H1 (cell line): ENCODE results near the gene APBA3. TPM values are rescaled to one million over a fixed set of nuclear protein-coding genes. Genes with fewer than 3 reads are reported as not detected.

ENCODE experiments used
- CTCF ChIA-PET: fragments of 300-600 bp; sonication (Branson Sonifier 250); formaldehyde crosslinking; loops from one replicate; lab custom pipeline; 2021; ENCODE audit not compliant: partially characterized antibody; lab: Charles Lee
- POLR2A ChIA-PET: fragments of 300-600 bp; sonication (Branson Sonifier 250); formaldehyde crosslinking; loops from one replicate; lab custom pipeline; 2021; ENCODE audit warnings: inconsistent platforms; ENCODE audit not compliant: partially characterized antibody; lab: Charles Lee
- DNase-seq, 2 experiments: peaks; one replicate each; pipeline versions ENCODE4 v3.0.0 to v3.0.0-alpha.2; 2010 to 2022; ENCODE audit warnings: low spot score in 2 of 2, low read depth in 1 of 2, mixed read lengths in 1 of 2
- FAIRE-seq: peaks from 2 replicates; lab custom pipeline; 2011; peaks lifted over from hg19 to GRCh38; lab: Jason Lieb, UNC
- H2AFZ ChIP-seq: 2 replicates; pipeline ENCODE4 v1.8.1; 2012; ENCODE audit warnings: low read length, inconsistent platforms
- H2AK5ac ChIP-seq: 2 replicates; pipeline ENCODE4 v1.6.1; 2013; ENCODE audit warnings: low read depth, low read length
- H2BK120ac ChIP-seq: replicated peaks from 2 replicates; pipeline ENCODE3; 2013; ENCODE audit warnings: low read depth, low read length, inconsistent platforms
- H2BK12ac ChIP-seq: 2 replicates; pipeline ENCODE4 v1.6.1; 2013; ENCODE audit warnings: low read depth, low read length
- H2BK15ac ChIP-seq: 2 replicates; pipeline ENCODE4 v1.6.1; 2013; ENCODE audit warnings: low read length
- H2BK20ac ChIP-seq: 2 replicates; pipeline ENCODE4 v1.6.1; 2013; ENCODE audit warnings: low read length
- H2BK5ac ChIP-seq: 2 replicates; pipeline ENCODE4 v1.6.1; 2013; ENCODE audit warnings: low read depth, low read length
- H3K14ac ChIP-seq: 2 replicates; pipeline ENCODE4 v1.6.1; 2013; ENCODE audit warnings: inconsistent platforms; ENCODE audit not compliant: insufficient read length
- H3K18ac ChIP-seq: 2 replicates; pipeline ENCODE4 v1.6.1; 2013; ENCODE audit warnings: low read length; ENCODE audit errors: extremely low read depth
- H3K23ac ChIP-seq: 2 replicates; pipeline ENCODE4 v1.6.1; 2013; ENCODE audit warnings: inconsistent platforms; ENCODE audit not compliant: insufficient read length
- H3K23me2 ChIP-seq: 2 replicates; pipeline ENCODE4 v1.6.1; 2013; ENCODE audit warnings: low read depth, low read length
- H3K27ac ChIP-seq: 2 replicates; pipeline ENCODE4 v1.6.1; 2011; ENCODE audit warnings: low read depth, low read length, inconsistent platforms
- H3K27me3 ChIP-seq, 4 experiments: replicated peaks in 1 of 4; 1 replicate in 1 of 4; 2 replicates in 3 of 4; pipeline versions ENCODE4 v1.6.1 to v1.8.1; 2011 to 2013; ENCODE audit warnings: low read length in 3 of 4, mild to moderate bottlenecking in 3 of 4, inconsistent platforms in 2 of 4, mixed read lengths in 2 of 4, moderate library complexity in 1 of 4; ENCODE audit not compliant: control insufficient read depth in 3 of 4, insufficient read depth in 3 of 4; ENCODE audit errors: extremely low read depth in 1 of 4
- H3K36me3 ChIP-seq, 4 experiments: 2 replicates each; pipeline versions ENCODE4 v1.6.1 to v1.8.1; 2011 to 2013; ENCODE audit warnings: mild to moderate bottlenecking in 4 of 4, low read length in 3 of 4, moderate library complexity in 2 of 4, control low read depth in 1 of 4, inconsistent platforms in 1 of 4; ENCODE audit not compliant: insufficient read depth in 4 of 4, control insufficient read depth in 2 of 4
- H3K4ac ChIP-seq: replicated peaks from 2 replicates; pipeline ENCODE3; 2013; ENCODE audit warnings: low read length, low read depth, mixed read lengths, inconsistent platforms; ENCODE audit not compliant: insufficient read length
- H3K4me1 ChIP-seq, 4 experiments: replicated peaks in 1 of 4; 1 replicate in 1 of 4; 2 replicates in 3 of 4; pipeline versions ENCODE4 v1.6.1 to v1.8.1; 2011 to 2013; ENCODE audit warnings: low read length in 3 of 4, inconsistent platforms in 2 of 4, mixed read lengths in 1 of 4; ENCODE audit not compliant: insufficient read depth in 4 of 4, control insufficient read depth in 3 of 4
- H3K4me2 ChIP-seq, 2 experiments: 2 replicates each; pipeline versions ENCODE4 v1.6.1 to v1.8.1; 2011 to 2013; ENCODE audit warnings: low read depth in 2 of 2, low read length in 2 of 2, control low read depth in 1 of 2, inconsistent platforms in 1 of 2, mild to moderate bottlenecking in 1 of 2; ENCODE audit not compliant: insufficient read depth in 1 of 2
- H3K4me3 ChIP-seq, 4 experiments: fragments of 200-600, 300-600 bp in 1 of 4; sonication (generic), shearing (Covaris generic), sonication (Bioruptor Twin) in 1 of 4; 2 replicates each; pipeline versions ENCODE4 v1.5.1 to v1.8.1; 2011 to 2016; ENCODE audit warnings: low read length in 4 of 4, low read depth in 3 of 4, control low read depth in 2 of 4, inconsistent platforms in 2 of 4, mild to moderate bottlenecking in 2 of 4, mixed read lengths in 1 of 4, moderate library complexity in 1 of 4; ENCODE audit not compliant: insufficient read depth in 2 of 4; ENCODE audit errors: extremely low read depth in 1 of 4
- H3K56ac ChIP-seq: replicated peaks from 2 replicates; pipeline ENCODE3; 2013; ENCODE audit warnings: low read depth, mild to moderate bottlenecking, mixed read lengths, low read length, inconsistent platforms; ENCODE audit not compliant: insufficient read length
- H3K79me1 ChIP-seq: 2 replicates; pipeline ENCODE4 v1.6.1; 2013; ENCODE audit warnings: low read depth, low read length, control low read depth
- H3K79me2 ChIP-seq, 2 experiments: 2 replicates each; pipeline versions ENCODE4 v1.6.1 to v1.8.1; 2012 to 2013; ENCODE audit warnings: low read length in 2 of 2, mild to moderate bottlenecking in 2 of 2, inconsistent platforms in 1 of 2; ENCODE audit not compliant: insufficient read depth in 2 of 2, control insufficient read depth in 1 of 2
- H3K9ac ChIP-seq, 4 experiments: replicated peaks in 1 of 4; 1 replicate in 1 of 4; 2 replicates in 3 of 4; pipeline versions ENCODE4 v1.6.1 to v1.8.1; 2011 to 2013; ENCODE audit warnings: low read depth in 3 of 4, low read length in 3 of 4, control low read depth in 2 of 4, mild to moderate bottlenecking in 2 of 4, moderate library complexity in 2 of 4, inconsistent platforms in 1 of 4; ENCODE audit errors: extremely low read depth in 1 of 4
- H3K9me3 ChIP-seq, 2 experiments: 2 replicates each; pipeline versions ENCODE4 v1.6.1 to v1.8.1; 2012 to 2013; ENCODE audit warnings: mild to moderate bottlenecking in 2 of 2, moderate library complexity in 2 of 2, control low read depth in 1 of 2, inconsistent platforms in 1 of 2, low read depth in 1 of 2, low read length in 1 of 2, mixed read lengths in 1 of 2; ENCODE audit not compliant: insufficient read depth in 2 of 2
- H4K20me1 ChIP-seq, 2 experiments: replicated peaks in 1 of 2; 2 replicates each; pipeline versions ENCODE3 to v1.8.1; 2011 to 2013; ENCODE audit warnings: inconsistent platforms in 2 of 2, low read length in 2 of 2, mild to moderate bottlenecking in 1 of 2; ENCODE audit not compliant: insufficient read depth in 2 of 2, control insufficient read depth in 1 of 2
- H4K5ac ChIP-seq: 2 replicates; pipeline ENCODE4 v1.6.1; 2013; ENCODE audit warnings: low read length, low read depth, mixed read lengths, inconsistent platforms; ENCODE audit not compliant: insufficient read length
- H4K8ac ChIP-seq: 2 replicates; pipeline ENCODE4 v1.8.0; 2013; ENCODE audit warnings: mild to moderate bottlenecking, moderate library complexity, low read length, inconsistent platforms; ENCODE audit not compliant: insufficient read depth; ENCODE audit errors: extremely low read depth
- H4K91ac ChIP-seq: replicated peaks from 2 replicates; pipeline ENCODE3; 2013; ENCODE audit warnings: low read length, mixed read lengths, inconsistent platforms; ENCODE audit not compliant: insufficient read length
- TBP ChIP-seq: IDR thresholded peaks from 2 replicates; pipeline ENCODE4 v1.6.1; 2011; ENCODE audit warnings: low read depth, low read length, improper control_type of control experiment
- ZNF274 ChIP-seq: IDR thresholded peaks from 2 replicates; pipeline ENCODE4 v1.7.0; 2012; ENCODE audit warnings: low read length, borderline replicate concordance; ENCODE audit errors: extremely low read depth
- WGBS, 2 experiments: shearing (Covaris generic) in 1 of 2; methylation state at CpG; one replicate each; pipeline versions ENCODE4 v1.1.6 to v1.1.7; 2013 to 2015; ENCODE audit warnings: low lambda C conversion rate in 2 of 2, mixed read lengths in 2 of 2, inconsistent platforms in 1 of 2, low coverage in 1 of 2, missing lambda C conversion rate in 1 of 2; ENCODE audit not compliant: insufficient replicate concordance in 2 of 2, insufficient coverage in 1 of 2, insufficient read length in 1 of 2; ENCODE audit errors: extremely low coverage in 1 of 2, missing lambda C conversion rate in 1 of 2; 5-methylcytosine and 5-hydroxymethylcytosine counted together
- polyA plus RNA-seq, 7 experiments: library from polyadenylated mRNA; depleted of rRNA in 3 of 7; stranded (reverse) in 5 of 7; unstranded in 2 of 7; fragments of >200 nt in 5 of 7; fragments of 200-250 nt in 2 of 7; gene quantifications; 1 replicate in 5 of 7; 2 replicates in 1 of 7; 4 replicates in 1 of 7; pipeline versions ENCODE4 v1.2.1 to v1.2.3, GENCODE V29; 2011 to 2013; ENCODE audit warnings: missing spikeins in 2 of 7, mixed read lengths in 2 of 7
- total RNA-seq: library from RNA; stranded (reverse); fragmentation: NEBNext Ultra II Directional; extraction: Animal tissue kit (Norgen Biotek cat#: 25700); gene quantifications from 2 replicates; pipeline ENCODE4 v1.2.1, GENCODE V29; 2021
- TF ChIP-seq, protein P1 (sequence below): IDR thresholded peaks from 2 replicates; pipeline ENCODE4 v1.6.1; 2011; ENCODE audit warnings: low read length, improper control_type of control experiment

APBA3 gene
- total and polyA plus RNA-seq, 2 of the 8 experiments (the other 6 are each of a cell fraction or from before 2014, with no cell fraction given), result 21.4 to 36.9 TPM

DNA sequence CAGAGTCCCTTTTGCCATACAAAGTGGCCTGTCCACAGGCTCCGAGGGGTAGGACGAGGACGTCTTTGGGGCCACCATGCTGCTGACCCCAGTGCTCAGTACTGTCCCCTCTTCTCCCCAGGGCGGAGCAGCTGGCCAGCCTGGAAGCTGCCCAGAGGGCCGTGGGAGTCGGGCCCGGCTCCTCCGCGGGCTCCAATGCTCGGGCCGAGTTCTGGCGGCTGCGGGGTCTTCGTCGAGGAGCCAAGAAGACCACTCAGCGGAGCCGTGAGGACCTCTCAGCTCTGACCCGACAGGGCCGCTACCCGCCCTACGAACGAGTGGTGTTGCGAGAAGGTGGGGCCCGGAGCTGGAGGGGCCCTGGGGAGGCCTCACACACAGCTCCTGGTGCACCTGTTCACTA lies 21.1 kb downstream of the APBA3 start:
- DNase-seq, result no peak
- H3K79me1 ChIP-seq, result no peaks in the 10 kb centered on the region
- no peak for FAIRE-seq
- no peaks in the 10 kb centered on the region for H3K27me3 ChIP-seq
- WGBS, 2 experiments, result 92% methylated on average over 24 of the region's 24 CpGs; no CpG with 5 or more reads in 1 of the 2 experiments
- no peak overlapping the region for H3K4me2 ChIP-seq
- no peaks in the 10 kb centered on the region for H3K79me2 ChIP-seq
- H4K91ac ChIP-seq, result no peak overlapping the region
- no peak overlapping the region for H3K4ac ChIP-seq
- POLR2A ChIA-PET, result interaction anchor here (0.8 to 1.0 kb wide), 2 partner anchors 12 to 22 kb away, joined by 3 read pairs; partner anchors contain the start of gene MRPL54
- H3K4me3 ChIP-seq, result no peak overlapping the region
- no peak overlapping the region for H3K18ac ChIP-seq
- no peak overlapping the region for H3K27ac ChIP-seq
- no peak overlapping the region for H2BK15ac ChIP-seq
- no peak overlapping the region for H2AK5ac ChIP-seq
- TF ChIP-seq ZNF274 (no peak), TBP (no peak)
- TF ChIP-seq, protein P1, sequence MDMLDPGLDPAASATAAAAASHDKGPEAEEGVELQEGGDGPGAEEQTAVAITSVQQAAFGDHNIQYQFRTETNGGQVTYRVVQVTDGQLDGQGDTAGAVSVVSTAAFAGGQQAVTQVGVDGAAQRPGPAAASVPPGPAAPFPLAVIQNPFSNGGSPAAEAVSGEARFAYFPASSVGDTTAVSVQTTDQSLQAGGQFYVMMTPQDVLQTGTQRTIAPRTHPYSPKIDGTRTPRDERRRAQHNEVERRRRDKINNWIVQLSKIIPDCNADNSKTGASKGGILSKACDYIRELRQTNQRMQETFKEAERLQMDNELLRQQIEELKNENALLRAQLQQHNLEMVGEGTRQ, result no peak
- TF ChIP-seq, all 59 proteins: peak for 0
- Histone ChIP-seq H4K8ac (no peak overlapping the region), H4K5ac (no peak overlapping the region), H3K23me2 (no peaks in the 10 kb centered on the region), H3K9me3 (no peaks in the 10 kb centered on the region), H3K9ac (no peak overlapping the region), H3K4me1 (no peaks in the 10 kb centered on the region), H2BK12ac (no peak overlapping the region), H4K20me1 (peaks cover 0 to 3% of the 10 kb centered on the region in 2 experiments), H3K36me3 (peaks cover 0 to 4% (median 1%) of the 10 kb centered on the region in 4 experiments; a peak in 2 of 8 replicates), H3K23ac (no peak overlapping the region), H2BK5ac (no peak overlapping the region), H2BK20ac (no peak overlapping the region), H3K14ac (no peak overlapping the region), H2BK120ac (no peak overlapping the region), H3K56ac (no peak overlapping the region), H2AFZ (no peak overlapping the region)
- CTCF ChIA-PET, result interaction anchor here (0.6 to 3.9 kb wide), 4 partner anchors 9 to 427 kb away, joined by 3 to 14 read pairs (median 4); partner anchors contain the start of gene MRPL54
